Adipose tissue (tissue), 3 donors: ENCODE data around the gene ZBTB46. TPM values are rescaled to one million over a fixed set of nuclear protein-coding genes. Genes with fewer than 3 reads are reported as not detected.
A peak's percentile ranks its signal among the peaks of the same experiment; 100 is the strongest.

Experiments
- H3K27ac ChIP-seq: one replicate; pipeline ENCODE4 v1.5.1; 2013; ENCODE audit warnings: low read depth, low read length
- WGBS, 3 donors: extraction: QIAGEN DNeasy Blood & Tissue Kit; methylation state at CpG; one replicate each; pipeline ENCODE4 v1.1.7; 2013; 5-methylcytosine and 5-hydroxymethylcytosine counted together
- polyA plus RNA-seq, 3 donors: library from polyadenylated mRNA; stranded (reverse); fragments of 200-250 nt; gene quantifications; one replicate each; pipeline ENCODE4 v1.2.3, GENCODE V29; 2013
- donor health status: healthy with polysubstance abuse.
- donor health status: Bipolar disorder and iron deficiency.
- donor health status: healthy.

Gene ZBTB46
- polyA plus RNA-seq, 3 donors, result 1.8 to 8.2 (median 6.1) TPM

GRCh38 chr20:63698739-63699465 lies 132.2 kb downstream of the ZBTB46 start:
- 36 to 70% (median 36%) methylated on average over 17 to 19 of the region's 19 CpGs for WGBS, 3 donors
- peak overlapping the region; percentile 53 for H3K27ac ChIP-seq

GRCh38 chr20:63697868-63698545 lies 133.1 kb downstream of the ZBTB46 start:
- 74 to 86% (median 81%) methylated on average over 40 of the region's 40 CpGs for WGBS, 3 donors
- no peak overlapping the region for H3K27ac ChIP-seq

GRCh38 chr20:63697357-63697867 lies 133.7 kb downstream of the ZBTB46 start:
- no peak overlapping the region for H3K27ac ChIP-seq
- WGBS, 3 donors, result 53 to 64% (median 60%) methylated on average over 7 of the region's 7 CpGs

- H3K27ac ChIP-seq, result no peak within 1 kb of the TSS
- WGBS, 3 donors, result 13 to 30% (median 24%) methylated on average over 44 to 52 of the region's 52 CpGs
These were observed 134.3 kb downstream of the ZBTB46 start, which contains the start of gene TNFRSF6B for GRCh38 chr20:63696628-63697356. Gene TNFRSF6B, plus strand, starts transcription at chr20:63696652. Its CDS starts 116 bp downstream, at chr20:63696768.

GRCh38 chr20:63696306-63696627 lies 134.8 kb downstream of the ZBTB46 start:
- WGBS, 3 donors, result 14 to 28% (median 17%) methylated on average over 5 to 6 of the region's 6 CpGs
- H3K27ac ChIP-seq, result no peak overlapping the region

DNA sequence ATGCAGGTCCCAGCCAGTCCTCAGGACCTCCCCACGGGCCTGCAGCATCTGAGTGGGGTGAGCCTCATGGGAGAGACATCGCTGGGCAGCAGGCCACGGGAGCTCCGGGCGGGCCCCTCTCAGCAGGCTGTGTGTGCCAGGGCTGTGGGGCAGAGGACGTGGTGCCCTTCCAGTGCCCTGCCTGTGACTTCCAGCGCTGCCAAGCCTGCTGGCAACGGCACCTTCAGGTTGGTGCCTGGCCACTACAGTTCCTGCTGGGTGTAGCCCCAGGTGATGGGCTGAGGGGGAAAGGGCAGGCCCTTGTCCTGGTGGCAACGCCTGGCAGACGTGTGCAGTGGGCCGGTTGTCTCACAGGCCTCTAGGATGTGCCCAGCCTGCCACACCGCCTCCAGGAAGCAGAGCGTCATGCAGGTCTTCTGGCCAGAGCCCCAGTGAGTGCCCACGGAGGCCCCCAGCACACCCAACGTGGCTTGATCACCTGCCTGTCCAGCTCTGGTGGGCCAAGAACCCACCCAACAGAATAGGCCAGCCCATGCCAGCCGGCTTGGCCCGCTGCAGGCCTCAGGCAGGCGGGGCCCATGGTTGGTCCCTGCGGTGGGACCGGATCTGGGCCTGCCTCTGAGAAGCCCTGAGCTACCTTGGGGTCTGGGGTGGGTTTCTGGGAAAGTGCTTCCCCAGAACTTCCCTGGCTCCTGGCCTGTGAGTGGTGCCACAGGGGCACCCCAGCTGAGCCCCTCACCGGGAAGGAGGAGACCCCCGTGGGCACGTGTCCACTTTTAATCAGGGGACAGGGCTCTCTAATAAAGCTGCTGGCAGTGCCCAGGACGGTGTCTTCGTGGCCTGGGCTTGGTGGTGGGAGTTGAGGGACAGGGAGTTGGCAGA lies 135.4 kb downstream of the ZBTB46 start:
- WGBS, 3 donors, result 79 to 82% (median 80%) methylated on average over 23 to 25 of the region's 25 CpGs

GRCh38 chr20:63694584-63695423 lies 136.3 kb downstream of the ZBTB46 start:
- 90 to 94% (median 94%) methylated on average over 37 of the region's 37 CpGs for WGBS, 3 donors
- no peak overlapping the region for H3K27ac ChIP-seq

More for the DNA sequence above, 135.4 kb downstream of the ZBTB46 start:
- H3K27ac ChIP-seq, result no peak overlapping the region

DNA sequence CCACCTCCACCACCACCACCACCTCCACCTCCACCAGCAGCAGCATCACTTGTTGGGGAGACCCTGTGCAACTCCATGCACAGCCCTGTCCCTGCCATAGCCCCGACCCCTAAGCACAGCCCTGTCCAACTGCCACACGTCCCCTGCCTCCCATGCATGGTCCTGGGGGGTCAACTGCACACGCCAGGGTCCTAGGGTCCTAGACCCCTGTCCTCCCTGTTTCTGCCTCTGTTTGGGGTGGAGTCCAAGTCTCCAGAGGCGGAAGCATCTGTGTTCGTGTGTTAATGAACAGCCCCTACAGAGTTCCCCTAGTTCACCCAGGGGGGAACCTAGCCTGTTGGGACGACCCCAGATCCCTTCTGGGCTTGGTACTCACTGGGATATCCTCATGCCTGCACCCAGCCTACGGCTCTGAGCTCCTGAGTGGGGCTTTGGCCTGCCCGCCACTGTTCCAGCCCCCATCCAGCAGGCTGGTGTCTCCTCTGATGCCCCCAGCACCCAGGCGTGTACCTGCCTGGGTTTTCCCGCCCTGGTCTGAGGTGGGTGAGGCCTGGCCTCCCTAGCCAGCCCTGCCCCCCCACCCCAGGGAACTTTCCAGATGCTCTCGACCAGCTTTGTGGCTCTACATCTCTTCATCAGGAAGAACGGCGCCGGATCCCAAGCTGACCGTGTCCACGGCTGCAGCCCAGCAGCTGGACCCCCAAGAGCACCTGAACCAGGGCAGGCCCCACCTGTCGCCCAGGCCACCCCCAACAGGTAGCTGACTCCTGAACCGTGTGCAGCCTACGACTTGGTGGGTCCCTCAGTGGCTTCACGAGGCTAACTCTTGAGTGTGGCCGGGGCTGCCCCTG lies 137.1 kb downstream of the ZBTB46 start:
- 88 to 98% (median 94%) methylated on average over 20 to 21 of the region's 21 CpGs for WGBS, 3 donors
- no peak overlapping the region for H3K27ac ChIP-seq

Other genes starting within 250 kb of the ZBTB46 start
- 1 to 10 TPM; 6.9 to 9.6 (median 7.5) TPM for gene GMEB2, start 204.2 kb downstream of the ZBTB46 start, polyA plus RNA-seq
- gene STMN3, start 177.8 kb downstream of the ZBTB46 start, polyA plus RNA-seq, result 10 to 100 TPM; 10.6 to 16.9 (median 12.6) TPM
- gene RTEL1, start 173.0 kb downstream of the ZBTB46 start, polyA plus RNA-seq, result 10 to 100 TPM in 2 of 3 donors, 1 to 10 TPM in 1; 7.3 to 16.1 (median 11.8) TPM
- 10 to 100 TPM in 1 of 3 donors, 1 to 10 TPM in 2; 7.4 to 92.8 (median 9.3) TPM for gene TNFRSF6B, start 134.6 kb downstream of the ZBTB46 start, polyA plus RNA-seq
- 10 to 100 TPM; 26.9 to 50.8 (median 40.9) TPM for gene ARFRP1, start 123.3 kb downstream of the ZBTB46 start, polyA plus RNA-seq
- 10 to 100 TPM; 13.2 to 33.0 (median 30.7) TPM for gene ZGPAT, start 123.2 kb downstream of the ZBTB46 start, polyA plus RNA-seq
- 10 to 100 TPM in 2 of 3 donors, 1 to 10 TPM in 1; 5.2 to 16.7 (median 10.7) TPM for gene LIME1, start 94.6 kb downstream of the ZBTB46 start, polyA plus RNA-seq
- gene SLC2A4RG, start 91.5 kb downstream of the ZBTB46 start, polyA plus RNA-seq, result 100 to 1,000 TPM in 1 of 3 donors, 10 to 100 TPM in 2; 28.3 to 137 (median 72.8) TPM
- gene ABHD16B, start 30.2 kb upstream of the ZBTB46 start, polyA plus RNA-seq, result 1 to 10 TPM in 1 of 3 donors, under 1 TPM in 1, not detected in 1; 0.72 to 1.2 TPM
- 100 to 1,000 TPM in 1 of 3 donors, 10 to 100 TPM in 2; 34.8 to 109 (median 88.8) TPM for gene TPD52L2, start 34.0 kb upstream of the ZBTB46 start, polyA plus RNA-seq
- gene DNAJC5, start 63.9 kb upstream of the ZBTB46 start, polyA plus RNA-seq, result 10 to 100 TPM; 19.0 to 22.9 (median 21.1) TPM
- 10 to 100 TPM; 28.9 to 44.6 (median 33.1) TPM for gene UCKL1, start 125.2 kb upstream of the ZBTB46 start, polyA plus RNA-seq
- 10 to 100 TPM in 1 of 3 donors, 1 to 10 TPM in 2; 7.4 to 10.2 (median 9.1) TPM for gene ZNF512B, start 138.7 kb upstream of the ZBTB46 start, polyA plus RNA-seq
- gene SAMD10, start 148.4 kb upstream of the ZBTB46 start, polyA plus RNA-seq, result 1 to 10 TPM; 2.0 to 2.7 (median 2.6) TPM
- gene PRPF6, start 149.9 kb upstream of the ZBTB46 start, polyA plus RNA-seq, result 10 to 100 TPM; 28.9 to 37.2 (median 34.1) TPM
- under 1 TPM; 0.56 to 0.58 (median 0.56) TPM for gene C20orf204, start 204.9 kb upstream of the ZBTB46 start, polyA plus RNA-seq
- 10 to 100 TPM in 2 of 3 donors, 1 to 10 TPM in 1; 8.1 to 53.5 (median 33.4) TPM for gene SOX18, start 218.4 kb upstream of the ZBTB46 start, polyA plus RNA-seq
- 10 to 100 TPM; 17.2 to 48.5 (median 35.4) TPM for gene TCEA2, start 231.9 kb upstream of the ZBTB46 start, polyA plus RNA-seq
- gene RGS19, start 248.3 kb upstream of the ZBTB46 start, polyA plus RNA-seq, result 10 to 100 TPM in 2 of 3 donors, 1 to 10 TPM in 1; 4.9 to 19.9 (median 19.2) TPM
- gene OPRL1, start 248.8 kb upstream of the ZBTB46 start, polyA plus RNA-seq, result 1 to 10 TPM in 2 of 3 donors, under 1 TPM in 1; 0.45 to 1.2 (median 1.1) TPM